PC-3 (cell line): ENCODE results near the gene MORN1. TPM values are rescaled to one million over a fixed set of nuclear protein-coding genes. Genes with fewer than 3 reads are reported as not detected.

Source experiments
- ATAC-seq: fragments of 200-7000 bp; cut with Tn5 transposase; 2 replicates; pipeline ENCODE4 v1.9.1; 2020; ENCODE audit warnings: mild to moderate bottlenecking, moderate library complexity
- BruUV-seq: library from RNA; stranded (reverse); fragments of 400-500 nt; replicated peaks from 2 replicates; lab custom pipeline; 2021; lab: Mats Ljungman, UMichigan
- CTCF ChIA-PET: fragments of 300-600 bp; sonication (Branson Sonifier 250); formaldehyde crosslinking; loops from one replicate; lab custom pipeline; 2022; ENCODE audit warnings: antibody characterized with exemption; lab: Charles Lee
- POLR2A ChIA-PET: fragments of 300-600 bp; sonication (Branson Sonifier 250); formaldehyde crosslinking; loops from one replicate; lab custom pipeline; 2022; ENCODE audit warnings: antibody characterized with exemption; ENCODE audit not compliant: unreplicated experiment; lab: Charles Lee
- DNase-seq: peaks from one replicate; pipeline ENCODE4 v3.0.0-alpha.2; 2015
- H2AFZ ChIP-seq: fragments of 300-600 bp; sonication (generic); 2 replicates; pipeline ENCODE4 v1.6.0; 2016; ENCODE audit warnings: antibody characterized with exemption, low read length
- H3F3A ChIP-seq: fragments of 300-600 bp; sonication (generic); one replicate; pipeline ENCODE4 v1.6.0; 2017; ENCODE audit warnings: antibody characterized with exemption, low read length, control low read depth, mild to moderate bottlenecking; ENCODE audit not compliant: unreplicated experiment
- H3K27ac ChIP-seq: fragments of 300-600 bp; sonication (generic); 2 replicates; pipeline ENCODE4 v1.5.1; 2016; ENCODE audit warnings: mild to moderate bottlenecking, low read length
- H3K27me3 ChIP-seq: fragments of 300-600 bp; sonication (generic); 2 replicates; pipeline ENCODE4 v1.6.1; 2016; ENCODE audit warnings: low read length, mixed read lengths
- H3K36me3 ChIP-seq: fragments of 300-600 bp; sonication (generic); 2 replicates; pipeline ENCODE4 v1.6.1; 2016; ENCODE audit warnings: low read depth, mixed run types, low read length, mixed read lengths
- H3K4me1 ChIP-seq: fragments of 300-600 bp; sonication (generic); 2 replicates; pipeline ENCODE4 v1.5.1; 2016; ENCODE audit warnings: low read length; ENCODE audit not compliant: insufficient read depth
- H3K4me2 ChIP-seq: fragments of 300-600 bp; sonication (generic); 2 replicates; pipeline ENCODE4 v1.6.0; 2016; ENCODE audit warnings: low read length
- H3K4me3 ChIP-seq: fragments of 300-600 bp; sonication (generic); 2 replicates; pipeline ENCODE4 v1.5.1; 2016; ENCODE audit warnings: mild to moderate bottlenecking, low read length, mixed read lengths
- H3K79me2 ChIP-seq: fragments of 300-600 bp; sonication (generic); 2 replicates; pipeline ENCODE4 v1.6.1; 2017; ENCODE audit warnings: low read length, mixed read lengths
- H3K9ac ChIP-seq: fragments of 300-600 bp; sonication (generic); 2 replicates; pipeline ENCODE4 v1.6.0; 2016; ENCODE audit warnings: mild to moderate bottlenecking, low read length
- H3K9me2 ChIP-seq: fragments of 300-600 bp; sonication (generic); replicated peaks from 2 replicates; pipeline ENCODE4 v1.6.1; 2016; ENCODE audit warnings: mixed run types, low read length, mixed read lengths
- H3K9me3 ChIP-seq: fragments of 300-600 bp; sonication (generic); 2 replicates; pipeline ENCODE4 v1.6.1; 2016; ENCODE audit warnings: low read length, mixed read lengths
- H4K20me1 ChIP-seq: fragments of 300-600 bp; sonication (generic); 2 replicates; pipeline ENCODE4 v1.6.1; 2016; ENCODE audit warnings: low read length, mixed read lengths
- CTCF ChIP-seq: fragments of 300-600 bp; sonication (generic); conservative IDR thresholded peaks from 2 replicates; pipeline ENCODE4 v1.5.1; 2017; ENCODE audit warnings: antibody characterized with exemption, low read depth, mild to moderate bottlenecking, low read length
- EZH2 ChIP-seq: fragments of 300-600 bp; sonication (generic); IDR thresholded peaks from one replicate; pipeline ENCODE4 v1.6.1; 2017; ENCODE audit warnings: antibody characterized with exemption, mild to moderate bottlenecking, low read length; ENCODE audit not compliant: unreplicated experiment
- EZH2phosphoT487 ChIP-seq: fragments of 300-600 bp; sonication (generic); IDR thresholded peaks from 2 replicates; pipeline ENCODE4 v1.6.1; 2018; ENCODE audit warnings: mild to moderate bottlenecking, antibody characterized with exemption, low read length, borderline replicate concordance
- intact Hi-C: fragments of 100-400 bp; cut with micrococcal nuclease; formaldehyde crosslinking; loops from 2 replicates; pipeline ENCODE4 v1.9.0; 2023
- total RNA-seq: library from RNA; depleted of rRNA; stranded (reverse); fragments of >200 nt; gene quantifications from 2 replicates; pipeline ENCODE4 v1.2.3, GENCODE V29; 2014

Gene MORN1
- total RNA-seq, 1 experiment from 2014 or later, result 11.2 TPM

- H2AFZ ChIP-seq, result no peak overlapping the region
- ChIA-PET POLR2A (no interaction called here), CTCF (no interaction called here)
- H3K9me2 ChIP-seq, result no peaks in the 10 kb centered on the region
- H3K4me3 ChIP-seq, result no peak overlapping the region
- no peak overlapping the region for H3K4me2 ChIP-seq
- H3K36me3 ChIP-seq, result no peaks in the 10 kb centered on the region
- no peaks in the 10 kb centered on the region for H3K4me1 ChIP-seq
- H4K20me1 ChIP-seq, result no peaks in the 10 kb centered on the region
- no peak for TF ChIP-seq CTCF
- no peak for TF ChIP-seq EZH2phosphoT487
- TF ChIP-seq EZH2, result no peak
- H3K9ac ChIP-seq, result no peak overlapping the region
- H3K27ac ChIP-seq, result no peak overlapping the region
- no peaks in the 10 kb centered on the region for H3K9me3 ChIP-seq
- H3K27me3 ChIP-seq, result peaks cover 19% of the 10 kb centered on the region
- intact Hi-C loops, result no loop called here
- no peaks in the 10 kb centered on the region for H3K79me2 ChIP-seq
- BruUV-seq, result no TSS peak
- ATAC-seq (no peak), DNase-seq (no peak)
- no peaks in the 10 kb centered on the region for H3F3A ChIP-seq
These were observed 45.5 kb upstream of the MORN1 start for GRCh38 chr1:2436876-2437275.

GRCh38 chr1:2435746-2436355 lies 44.5 kb upstream of the MORN1 start:
- no peak overlapping the region for H3K27ac ChIP-seq
- no peaks in the 10 kb centered on the region for H4K20me1 ChIP-seq
- no peak overlapping the region for H3K4me2 ChIP-seq
- H3F3A ChIP-seq, result no peaks in the 10 kb centered on the region
- no peaks in the 10 kb centered on the region for H3K9me2 ChIP-seq
- ChIA-PET POLR2A (no interaction called here), CTCF (no interaction called here)
- H3K9ac ChIP-seq, result no peak overlapping the region
- DNase-seq (no peak), ATAC-seq (no peak)
- TF ChIP-seq CTCF (no peak), EZH2 (no peak), EZH2phosphoT487 (no peak)
- no TSS peak for BruUV-seq
- peaks cover 19% of the 10 kb centered on the region for H3K27me3 ChIP-seq
- no peak overlapping the region for H2AFZ ChIP-seq
- no peaks in the 10 kb centered on the region for H3K9me3 ChIP-seq
- H3K79me2 ChIP-seq, result no peaks in the 10 kb centered on the region
- intact Hi-C loops, result no loop called here
- H3K4me3 ChIP-seq, result no peak overlapping the region
- H3K36me3 ChIP-seq, result no peaks in the 10 kb centered on the region
- no peaks in the 10 kb centered on the region for H3K4me1 ChIP-seq

- no peaks in the 10 kb centered on the region for H3K36me3 ChIP-seq
- POLR2A ChIA-PET, result no interaction called here
- TF ChIP-seq EZH2 (no peak), EZH2phosphoT487 (no peak), CTCF (no peak)
These were observed 43.7 kb upstream of the MORN1 start for GRCh38 chr1:2435091-2435490.

More at GRCh38 chr1:2435091-2435490, 43.7 kb upstream of the MORN1 start:
- Histone ChIP-seq H3K4me2 (no peak overlapping the region), H4K20me1 (no peaks in the 10 kb centered on the region), H3F3A (no peaks in the 10 kb centered on the region), H3K9me3 (no peaks in the 10 kb centered on the region), H2AFZ (no peak overlapping the region), H3K4me1 (no peaks in the 10 kb centered on the region), H3K4me3 (no peak overlapping the region), H3K9me2 (no peaks in the 10 kb centered on the region), H3K79me2 (no peaks in the 10 kb centered on the region), H3K9ac (no peak overlapping the region), H3K27me3 (peaks cover 19% of the 10 kb centered on the region), H3K27ac (no peak overlapping the region)
- no TSS peak for BruUV-seq
- no peak for DNase-seq
- no peak for ATAC-seq
- intact Hi-C loops, result no loop called here
- CTCF ChIA-PET, result no interaction called here
